Testis (tissue), 2 donors: ENCODE measurements around the gene ARID1B.

ENCODE experiments used
- CTCF ChIP-seq, 3 experiments: fragments of 450-650 bp in 2 of 3; fragments of 200-600 bp in 1 of 3; sonication (generic) in 1 of 3; IDR thresholded peaks; one replicate each; pipeline ENCODE4 v1.5.1; 2016 to 2019; ENCODE audit warnings: antibody characterized with exemption in 3 of 3, mild to moderate bottlenecking in 2 of 3, moderate library complexity in 1 of 3
- POLR2A ChIP-seq: fragments of 450-650 bp; IDR thresholded peaks from one replicate; pipeline ENCODE4 v1.6.1; 2017; ENCODE audit warnings: antibody characterized with exemption, mild to moderate bottlenecking, moderate library complexity

- TF ChIP-seq CTCF (IDR thresholded peaks at IDR 0.05) = no peak
- TF ChIP-seq POLR2A = no peak
Observed at GRCh38 chr6:156832669-156833068, 55.5 kb downstream of the ARID1B start.
